ENCODE results near the gene LRR1. TPM values are rescaled to one million over a fixed set of nuclear protein-coding genes. Genes with fewer than 3 reads are reported as not detected.

Gene LRR1
- polyA plus RNA-seq, 1 experiment = 8.6 TPM

DNA sequence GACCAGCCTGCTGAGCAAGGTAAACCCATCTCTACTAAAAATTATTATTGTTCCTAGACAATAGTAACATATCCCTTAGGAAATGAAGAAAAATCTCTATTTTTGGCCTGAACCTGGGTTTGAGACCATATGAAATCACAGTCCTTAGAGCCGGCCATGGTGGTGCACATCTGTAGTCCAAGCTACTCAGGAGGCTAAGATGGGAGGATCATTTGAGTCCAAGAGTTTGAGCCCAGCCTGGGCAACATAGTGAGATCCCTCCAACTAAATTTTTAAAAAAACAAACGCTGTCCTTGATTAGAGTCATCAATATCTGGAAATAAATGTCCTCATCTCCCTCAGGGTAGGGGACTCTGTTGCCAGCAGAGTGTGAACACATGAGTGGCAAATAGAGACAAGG is 47.2 kb upstream of the LRR1 start:
- no peak for DNase-seq (ENCODE audit: low read depth)
- H3K27me3 ChIP-seq (ENCODE audit: control insufficient read depth, insufficient read depth, low read length) = no peaks in the 10 kb centered on the region
- H3K4me3 ChIP-seq (ENCODE audit: low read depth, low read length) = no peak overlapping the region
- H3K36me3 ChIP-seq (ENCODE audit: control insufficient read depth, insufficient read depth, low read length) = no peaks in the 10 kb centered on the region
- ChIA-PET CTCF (interaction anchor here (1.3 to 3.1 kb wide), 2 partner anchors 54 to 90 kb away, joined by 3 to 15 read pairs; no protein-coding TSS in a partner anchor), POLR2A (no interaction called here)
- TF ChIP-seq, protein P1, sequence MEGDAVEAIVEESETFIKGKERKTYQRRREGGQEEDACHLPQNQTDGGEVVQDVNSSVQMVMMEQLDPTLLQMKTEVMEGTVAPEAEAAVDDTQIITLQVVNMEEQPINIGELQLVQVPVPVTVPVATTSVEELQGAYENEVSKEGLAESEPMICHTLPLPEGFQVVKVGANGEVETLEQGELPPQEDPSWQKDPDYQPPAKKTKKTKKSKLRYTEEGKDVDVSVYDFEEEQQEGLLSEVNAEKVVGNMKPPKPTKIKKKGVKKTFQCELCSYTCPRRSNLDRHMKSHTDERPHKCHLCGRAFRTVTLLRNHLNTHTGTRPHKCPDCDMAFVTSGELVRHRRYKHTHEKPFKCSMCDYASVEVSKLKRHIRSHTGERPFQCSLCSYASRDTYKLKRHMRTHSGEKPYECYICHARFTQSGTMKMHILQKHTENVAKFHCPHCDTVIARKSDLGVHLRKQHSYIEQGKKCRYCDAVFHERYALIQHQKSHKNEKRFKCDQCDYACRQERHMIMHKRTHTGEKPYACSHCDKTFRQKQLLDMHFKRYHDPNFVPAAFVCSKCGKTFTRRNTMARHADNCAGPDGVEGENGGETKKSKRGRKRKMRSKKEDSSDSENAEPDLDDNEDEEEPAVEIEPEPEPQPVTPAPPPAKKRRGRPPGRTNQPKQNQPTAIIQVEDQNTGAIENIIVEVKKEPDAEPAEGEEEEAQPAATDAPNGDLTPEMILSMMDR (IDR thresholded peaks at IDR 0.05; ENCODE audit: insufficient read depth, low read depth, low read length) = no peak

DNA sequence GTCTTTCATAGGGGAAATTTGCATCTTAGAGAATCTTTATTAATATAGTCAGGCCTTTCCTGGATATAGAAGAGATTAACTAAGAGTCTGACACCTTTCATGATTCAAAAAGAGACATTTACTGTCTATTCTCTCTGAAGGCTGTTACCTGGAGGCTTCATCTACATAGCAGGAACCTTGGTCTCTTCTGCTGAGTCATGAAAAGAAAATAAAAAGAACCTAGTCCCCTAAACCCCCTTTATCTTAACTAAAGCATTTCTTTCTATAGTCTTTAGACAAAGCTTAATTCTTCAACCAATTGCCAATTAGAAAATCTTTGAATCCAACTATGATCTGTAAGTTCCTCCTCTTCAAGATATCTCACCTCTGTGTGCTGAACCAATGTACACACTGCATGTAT is 45.6 kb upstream of the LRR1 start:
- CTCF ChIA-PET = interaction anchor here (0.6 to 1.9 kb wide), 2 partner anchors 91 to 247 kb away, joined by 5 to 6 read pairs; no protein-coding TSS in a partner anchor
- Histone ChIP-seq H3K27me3 (ENCODE audit: control insufficient read depth, insufficient read depth, low read length) (no peaks in the 10 kb centered on the region), H3K36me3 (ENCODE audit: control insufficient read depth, insufficient read depth, low read length) (no peaks in the 10 kb centered on the region), H3K4me3 (ENCODE audit: low read depth, low read length) (no peak overlapping the region)
- DNase-seq (ENCODE audit: low read depth) = no peak
- TF ChIP-seq, protein P1 (IDR thresholded peaks at IDR 0.05; ENCODE audit: insufficient read depth, low read depth, low read length) = no peak
- POLR2A ChIA-PET = no interaction called here

- no peak for DNase-seq (ENCODE audit: low read depth)
- CTCF ChIA-PET = interaction anchor here (1.9 kb wide), 1 partner anchor 92 kb away, joined by 6 read pairs; no protein-coding TSS in a partner anchor
Measured at GRCh38 chr14:49553892-49554291, 44.8 kb upstream of the LRR1 start.

DNA sequence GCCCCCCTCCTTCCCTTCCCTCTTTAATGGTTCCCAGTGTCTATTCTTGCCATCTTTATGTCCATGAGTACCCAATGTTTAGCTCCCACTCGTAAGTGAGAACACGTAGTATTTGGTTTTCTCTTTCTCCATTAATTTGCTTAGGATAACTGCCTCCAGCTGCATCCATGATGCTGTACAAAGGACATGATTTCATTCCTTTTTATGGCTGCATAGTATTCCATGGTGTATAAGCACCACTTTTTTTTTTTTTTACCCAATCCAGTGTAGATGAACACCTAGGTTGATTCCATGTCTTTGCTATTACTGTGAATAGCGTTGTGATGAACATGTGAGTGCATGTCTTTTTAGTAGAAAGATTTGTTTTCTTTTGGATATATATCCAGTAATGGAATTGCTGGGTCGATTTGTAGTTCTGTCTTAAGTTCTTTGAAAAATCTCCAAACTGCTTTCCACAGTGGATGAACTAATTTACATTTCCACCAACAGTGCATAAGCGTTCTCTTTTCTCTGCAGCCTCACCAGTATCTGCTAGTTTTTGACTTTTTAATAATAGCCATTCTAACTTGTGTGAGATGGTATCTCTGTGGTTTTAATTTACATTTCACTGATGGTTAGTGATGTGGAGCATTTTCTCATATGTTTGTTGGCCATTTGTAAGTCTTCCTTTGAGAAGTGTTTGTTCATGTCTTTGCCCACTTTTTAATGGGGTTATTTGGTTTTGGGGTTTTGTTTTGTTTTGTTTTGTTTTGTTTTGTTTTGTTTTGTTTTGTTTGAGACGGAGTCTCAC is 38.6 kb upstream of the LRR1 start:
- no peak for DNase-seq (ENCODE audit: low read depth)
- H3K27me3 ChIP-seq (ENCODE audit: control insufficient read depth, insufficient read depth, low read length) = no peaks in the 10 kb centered on the region
- ChIA-PET POLR2A (no interaction called here), CTCF (interaction anchor here (1.0 kb wide), 1 partner anchor 12 kb away, joined by 4 read pairs; no protein-coding TSS in a partner anchor)
- H3K4me3 ChIP-seq (ENCODE audit: low read depth, low read length) = no peak overlapping the region
- TF ChIP-seq, protein P1 (IDR thresholded peaks at IDR 0.05; ENCODE audit: insufficient read depth, low read depth, low read length) = no peak
- H3K36me3 ChIP-seq (ENCODE audit: control insufficient read depth, insufficient read depth, low read length) = no peaks in the 10 kb centered on the region

More at GRCh38 chr14:49553892-49554291, 44.8 kb upstream of the LRR1 start:
- POLR2A ChIA-PET = interaction anchor here (0.7 kb wide), 1 partner anchor 234 kb away, joined by 5 read pairs; no protein-coding TSS in a partner anchor
- Histone ChIP-seq H3K36me3 (ENCODE audit: control insufficient read depth, insufficient read depth, low read length) (no peaks in the 10 kb centered on the region), H3K27me3 (ENCODE audit: control insufficient read depth, insufficient read depth, low read length) (no peaks in the 10 kb centered on the region), H3K4me3 (ENCODE audit: low read depth, low read length) (no peak overlapping the region)
- TF ChIP-seq, protein P1 (IDR thresholded peaks at IDR 0.05; ENCODE audit: insufficient read depth, low read depth, low read length) = no peak

DNA sequence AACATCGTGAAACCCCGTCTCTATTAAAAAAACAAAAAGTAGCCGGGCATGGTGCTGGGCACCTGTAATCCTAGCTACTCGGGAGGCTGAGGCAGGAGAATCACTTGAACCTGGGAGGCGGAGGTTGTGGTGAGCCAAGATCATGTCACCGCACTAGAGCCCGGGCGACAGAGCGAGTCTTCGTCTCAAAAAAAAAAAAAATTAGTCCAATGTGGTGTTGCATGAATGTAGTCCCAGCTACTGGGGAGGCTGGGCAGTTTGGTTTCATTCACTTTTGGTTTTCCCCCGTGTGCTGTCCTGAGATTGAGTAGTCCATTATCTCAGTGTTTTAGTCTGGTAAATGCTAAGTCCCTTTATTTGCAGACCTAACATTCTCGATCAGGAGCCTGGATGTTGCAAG is 32.0 kb upstream of the LRR1 start:
- no peaks in the 10 kb centered on the region for H3K36me3 ChIP-seq (ENCODE audit: control insufficient read depth, insufficient read depth, low read length)
- TF ChIP-seq, protein P1 (IDR thresholded peaks at IDR 0.05; ENCODE audit: insufficient read depth, low read depth, low read length) = no peak
- H3K27me3 ChIP-seq (ENCODE audit: control insufficient read depth, insufficient read depth, low read length) = no peaks in the 10 kb centered on the region
- no peak for DNase-seq (ENCODE audit: low read depth)
- H3K4me3 ChIP-seq (ENCODE audit: low read depth, low read length) = no peak overlapping the region
- CTCF ChIA-PET = no interaction called here
- POLR2A ChIA-PET = no interaction called here

All from BJ (cell line).